Stimulated activated CD4-positive, alpha-beta T cell treated with anti-CD3 and anti-CD28 coated beads, Interleukin-15, amount 100 ng/mL, for 48 hours (primary cell): ENCODE results near the gene IL11.
"Not testable (repeated sequence)": the region's sequence is repeated elsewhere in the genome, so short reads cannot be mapped to it uniquely, and the experiment has no call there.

Source experiments
- DNase-seq, 2 donors: peaks; one replicate each; pipeline ENCODE4 v3.0.0-alpha.2; 2020; ENCODE audit warnings: low read depth in 2 of 2

The IL11 gene

GRCh38 chr19:55370305-55370988, at the start of gene IL11:
Gene IL11, minus strand, starts transcription at chr19:55370463. Its CDS starts 153 bp downstream, at chr19:55370310.
- no peak for DNase-seq

GRCh38 chr19:55419624-55420236, 49.5 kb upstream of the IL11 start:
- DNase-seq: no peak

- DNase-seq: no peak
Observed at GRCh38 chr19:55419103-55419502, 48.8 kb upstream of the IL11 start.

- no peak for DNase-seq
Observed at GRCh38 chr19:55418185-55418584, 47.9 kb upstream of the IL11 start.

- DNase-seq: no peak
Observed at GRCh38 chr19:55410168-55410567, 39.9 kb upstream of the IL11 start.

GRCh38 chr19:55409179-55409578, 38.9 kb upstream of the IL11 start:
- DNase-seq: not testable (repeated sequence)

GRCh38 chr19:55408533-55408872, 38.2 kb upstream of the IL11 start:
- no peak for DNase-seq

- peak; percentile 94 to 95 for DNase-seq
Observed at GRCh38 chr19:55407800-55408532, 37.7 kb upstream of the IL11 start.

- DNase-seq: not testable (repeated sequence)
Observed at GRCh38 chr19:55407550-55407799, 37.2 kb upstream of the IL11 start, which contains the start of gene UBE2S. Gene UBE2S, minus strand, starts transcription at chr19:55407788. Its CDS starts 199 bp downstream, at chr19:55407589.

- DNase-seq: no peak
Observed at GRCh38 chr19:55406826-55407549, 36.7 kb upstream of the IL11 start.

- no peak for DNase-seq
Observed at GRCh38 chr19:55406091-55406825, 36.0 kb upstream of the IL11 start.

GRCh38 chr19:55405638-55406037, 35.4 kb upstream of the IL11 start:
- no peak for DNase-seq

GRCh38 chr19:55402509-55402908, 32.2 kb upstream of the IL11 start:
- no peak for DNase-seq

GRCh38 chr19:55401390-55401789, 31.1 kb upstream of the IL11 start:
- DNase-seq: not testable (repeated sequence)

- no peak for DNase-seq
Observed at GRCh38 chr19:55400281-55401087, 30.2 kb upstream of the IL11 start.

- no peak for DNase-seq
Observed at GRCh38 chr19:55398200-55398925, 28.1 kb upstream of the IL11 start.

- DNase-seq: no peak
Observed at GRCh38 chr19:55392820-55393761, 22.8 kb upstream of the IL11 start.

- DNase-seq: no peak
Observed at GRCh38 chr19:55391702-55392615, 21.7 kb upstream of the IL11 start.
